ACC112 (cell line): ENCODE results near the gene CPAMD8.
"Not testable (repeated sequence)": the region's sequence is repeated elsewhere in the genome, so short reads cannot be mapped to it uniquely, and the experiment has no call there.

ENCODE experiments used
- H2AFZ ChIP-seq: fragments of 200-600 bp; sonication (generic); one replicate; pipeline ENCODE4 v1.6.0; 2017; ENCODE audit warnings: antibody characterized with exemption, low read length; ENCODE audit not compliant: unreplicated experiment
- H3K27ac ChIP-seq: fragments of 200-600 bp; sonication (generic); 2 replicates; pipeline ENCODE4 v1.5.1; 2014; ENCODE audit warnings: low read depth, mild to moderate bottlenecking, antibody characterized with exemption, low read length, moderate library complexity
- H3K27me3 ChIP-seq: fragments of 200-600 bp; sonication (generic); 2 replicates; pipeline ENCODE4 v1.6.1; 2014; ENCODE audit warnings: mild to moderate bottlenecking, antibody characterized with exemption, low read length, moderate library complexity, mixed read lengths; ENCODE audit not compliant: insufficient read depth
- H3K36me3 ChIP-seq: fragments of 200-600 bp; sonication (generic); 2 replicates; pipeline ENCODE4 v1.6.1; 2016; ENCODE audit warnings: mild to moderate bottlenecking, antibody characterized with exemption, low read length, moderate library complexity, mixed read lengths; ENCODE audit not compliant: insufficient read depth
- H3K4me1 ChIP-seq: fragments of 200-600 bp; sonication (generic); one replicate; pipeline ENCODE4 v1.6.1; 2016; ENCODE audit warnings: low read length, mixed read lengths; ENCODE audit not compliant: insufficient read depth, unreplicated experiment, control insufficient read depth
- H3K4me3 ChIP-seq: fragments of 200-600 bp; sonication (generic); 2 replicates; pipeline ENCODE4 v1.5.1; 2014; ENCODE audit warnings: mild to moderate bottlenecking, low read depth, low read length
- H3K79me2 ChIP-seq: fragments of 200-600 bp; sonication (generic); one replicate; pipeline ENCODE4 v1.6.0; 2016; ENCODE audit warnings: low read length; ENCODE audit not compliant: control insufficient read depth, unreplicated experiment, insufficient read depth

Gene CPAMD8

GRCh38 chr19:16885166-16885565 lies 141.4 kb downstream of the CPAMD8 start:
- Histone ChIP-seq H3K4me3 (no peak overlapping the region), H3K27ac (peak overlapping the region; percentile 74; the same call in 1 of the 2 replicates), H2AFZ (no peak overlapping the region), H3K4me1 (peaks cover 6% of the 10 kb centered on the region), H3K36me3 (no peaks in the 10 kb centered on the region), H3K79me2 (no peaks in the 10 kb centered on the region), H3K27me3 (no peaks in the 10 kb centered on the region)

GRCh38 chr19:16883522-16883921 lies 143.1 kb downstream of the CPAMD8 start:
- Histone ChIP-seq H2AFZ (no peak overlapping the region), H3K36me3 (no peaks in the 10 kb centered on the region), H3K4me3 (no peak overlapping the region), H3K79me2 (no peaks in the 10 kb centered on the region), H3K4me1 (peaks cover 6% of the 10 kb centered on the region), H3K27ac (no peak overlapping the region), H3K27me3 (no peaks in the 10 kb centered on the region)

DNA sequence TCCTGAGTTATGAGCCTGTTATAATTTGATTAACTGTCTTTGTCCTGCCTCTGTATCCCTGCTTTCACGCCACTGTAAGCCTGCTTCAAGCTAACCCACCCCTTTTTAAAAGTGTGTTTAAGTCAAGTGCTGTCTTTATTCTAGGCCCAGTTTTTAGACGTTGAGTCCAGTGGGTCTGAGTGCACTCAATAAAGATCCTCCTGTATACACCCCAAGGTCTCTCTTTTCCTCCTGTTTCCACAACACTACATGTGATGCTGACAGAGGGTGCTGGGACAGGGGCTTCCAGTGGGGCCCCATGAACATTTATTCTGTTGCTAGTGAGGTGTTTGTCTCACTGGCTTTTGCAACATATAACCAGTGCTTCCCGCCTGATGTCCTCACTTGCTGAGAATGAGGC lies 144.5 kb downstream of the CPAMD8 start:
- Histone ChIP-seq H3K36me3 (no peaks in the 10 kb centered on the region), H3K79me2 (no peaks in the 10 kb centered on the region), H2AFZ (no peak overlapping the region), H3K4me1 (peaks cover 6% of the 10 kb centered on the region), H3K27ac (no peak overlapping the region), H3K27me3 (no peaks in the 10 kb centered on the region), H3K4me3 (no peak overlapping the region)

GRCh38 chr19:16880884-16881554 lies 145.6 kb downstream of the CPAMD8 start:
- Histone ChIP-seq H2AFZ (no peak overlapping the region), H3K36me3 (no peaks in the 10 kb centered on the region), H3K4me3 (no peak overlapping the region), H3K79me2 (no peaks in the 10 kb centered on the region), H3K27ac (no peak overlapping the region), H3K4me1 (peaks cover 2% of the 10 kb centered on the region), H3K27me3 (no peaks in the 10 kb centered on the region)

- Histone ChIP-seq H3K27me3 (no peaks in the 10 kb centered on the region), H3K4me3 (no peak overlapping the region), H3K27ac (no peak overlapping the region), H3K79me2 (peaks cover 10% of the 10 kb centered on the region), H3K36me3 (peaks cover 4% of the 10 kb centered on the region; the same call in 1 of the 2 replicates), H2AFZ (no peak overlapping the region), H3K4me1 (no peaks in the 10 kb centered on the region)
Observed at GRCh38 chr19:16878181-16878965, 148.2 kb downstream of the CPAMD8 start.

DNA sequence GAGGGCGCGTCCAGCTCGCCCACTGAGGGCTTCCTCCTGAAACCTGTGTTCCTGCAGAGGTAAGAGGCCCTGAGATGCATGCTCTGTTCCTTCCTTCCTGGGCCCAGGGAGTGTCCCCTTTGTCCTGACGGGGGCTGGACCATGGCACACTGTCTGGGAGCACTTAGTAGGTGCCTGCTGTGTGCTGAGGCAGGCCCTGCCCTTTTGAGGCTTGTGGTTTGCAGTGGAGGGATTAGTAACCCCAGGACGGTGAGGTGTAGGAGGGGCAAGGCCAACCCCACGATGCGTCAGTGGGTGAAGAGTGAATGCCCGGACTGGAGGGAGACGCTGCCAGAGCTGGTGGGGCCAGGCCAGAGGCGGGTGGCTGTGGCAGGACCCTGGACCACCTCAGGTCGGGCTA lies 149.0 kb downstream of the CPAMD8 start:
- Histone ChIP-seq H2AFZ (no peak overlapping the region), H3K27ac (no peak overlapping the region), H3K79me2 (peaks cover 10% of the 10 kb centered on the region), H3K27me3 (no peaks in the 10 kb centered on the region), H3K4me3 (no peak overlapping the region), H3K36me3 (peaks cover 4% of the 10 kb centered on the region; the same call in 1 of the 2 replicates), H3K4me1 (no peaks in the 10 kb centered on the region)

DNA sequence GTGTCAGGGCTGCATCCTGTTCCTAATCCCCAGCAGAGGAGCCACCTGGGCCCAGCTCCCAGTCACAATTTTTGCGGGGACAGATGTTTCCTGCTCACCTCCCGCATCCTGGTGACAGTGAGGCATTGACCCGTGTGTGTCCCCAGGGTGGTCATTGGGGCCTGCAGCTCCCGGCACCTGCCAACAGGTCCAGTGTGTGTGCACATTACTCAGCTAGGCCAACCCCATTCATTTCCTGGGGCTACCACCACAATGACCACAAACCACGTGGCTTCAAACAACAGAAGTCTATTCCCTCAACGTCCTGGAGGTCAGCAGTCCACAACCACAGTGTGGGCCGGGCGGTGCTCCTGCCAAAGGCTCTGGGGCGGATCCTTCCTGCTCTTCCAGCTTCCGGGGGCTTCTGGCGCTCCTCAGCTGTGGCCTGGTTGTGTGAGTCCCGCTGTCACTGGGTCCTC lies 149.7 kb downstream of the CPAMD8 start:
- Histone ChIP-seq H2AFZ (no peak overlapping the region), H3K36me3 (peaks cover 4% of the 10 kb centered on the region; the same call in 1 of the 2 replicates), H3K79me2 (peaks cover 10% of the 10 kb centered on the region), H3K27me3 (no peaks in the 10 kb centered on the region), H3K27ac (no peak overlapping the region), H3K4me1 (no peaks in the 10 kb centered on the region), H3K4me3 (no peak overlapping the region)

- H3K4me3 ChIP-seq: no peak overlapping the region
- peaks cover 10% of the 10 kb centered on the region for H3K79me2 ChIP-seq
- H3K27me3 ChIP-seq: no peaks in the 10 kb centered on the region
- H3K4me1 ChIP-seq: no peaks in the 10 kb centered on the region
- no peak overlapping the region for H2AFZ ChIP-seq
- peaks cover 13% of the 10 kb centered on the region for H3K36me3 ChIP-seq
- H3K27ac ChIP-seq: no peak overlapping the region
Observed at GRCh38 chr19:16875584-16876555, 150.7 kb downstream of the CPAMD8 start.

DNA sequence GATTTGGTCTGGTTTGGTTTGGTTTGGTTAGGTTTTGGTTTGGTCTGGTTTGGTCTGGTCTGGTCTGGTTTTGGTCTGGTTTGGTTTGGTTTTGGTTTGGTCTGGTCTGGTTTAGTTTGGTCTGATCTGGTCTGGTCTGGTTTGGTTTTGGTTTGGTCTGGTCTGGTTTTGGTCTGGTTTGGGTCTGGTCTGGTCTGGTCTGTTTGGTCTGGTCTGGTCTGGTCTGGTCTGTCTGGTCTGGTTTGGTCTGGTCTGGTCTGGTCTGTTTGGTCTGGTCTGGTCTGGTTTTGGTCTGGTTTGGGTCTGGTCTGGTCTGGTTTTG lies 151.7 kb downstream of the CPAMD8 start:
- H3K4me1 ChIP-seq: not testable (repeated sequence)
- peak overlapping the region; percentile 61 for H3K27ac ChIP-seq

DNA sequence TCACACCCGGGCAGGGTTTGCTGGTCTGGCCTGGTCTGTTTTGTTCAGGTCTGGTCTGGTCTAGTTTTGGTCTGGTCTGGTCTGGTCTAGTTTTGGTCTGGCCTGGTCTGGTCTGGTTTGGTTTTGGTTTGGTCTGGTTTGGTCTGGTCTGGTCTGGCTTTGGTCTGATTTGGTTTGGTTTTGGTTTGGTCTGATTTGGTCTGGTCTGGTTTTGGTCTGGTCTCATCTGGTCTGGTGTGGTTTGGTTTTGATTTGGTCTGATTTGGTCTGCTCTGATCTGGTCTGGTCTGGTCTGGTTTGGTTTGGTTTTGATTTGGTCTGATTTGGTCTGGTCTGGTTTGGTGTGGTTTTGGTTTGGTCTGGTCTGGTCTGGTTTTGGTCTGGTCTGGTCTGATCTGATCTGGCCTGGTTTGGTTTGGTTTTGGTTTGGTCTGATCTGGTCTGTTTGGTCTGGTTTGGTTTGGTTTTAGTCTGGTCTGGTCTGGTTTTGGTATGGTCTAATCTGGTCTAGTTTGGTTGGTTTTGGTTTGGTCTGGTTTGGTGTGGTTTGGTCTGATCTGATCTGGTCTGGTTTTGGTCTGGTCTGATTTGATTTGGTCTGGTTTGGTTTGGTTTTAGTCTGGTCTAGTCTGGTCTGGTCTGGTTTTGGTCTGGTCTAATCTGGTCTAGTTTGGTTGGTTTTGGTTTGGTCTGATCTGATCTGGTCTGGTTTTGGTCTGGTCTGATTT lies 152.2 kb downstream of the CPAMD8 start:
- peaks cover 13% of the 10 kb centered on the region for H3K36me3 ChIP-seq
- H3K27ac ChIP-seq: peak overlapping the region; percentile 61
- H3K4me1 ChIP-seq: no peaks in the 10 kb centered on the region
- H3K4me3 ChIP-seq: no peak overlapping the region
- no peaks in the 10 kb centered on the region for H3K27me3 ChIP-seq
- H2AFZ ChIP-seq: no peak overlapping the region
- H3K79me2 ChIP-seq: peaks cover 10% of the 10 kb centered on the region

More for the DNA sequence above, 151.7 kb downstream of the CPAMD8 start:
- Histone ChIP-seq H3K79me2 (peaks cover 10% of the 10 kb centered on the region), H3K36me3 (peaks cover 13% of the 10 kb centered on the region)
- not testable (repeated sequence) for H3K27me3 ChIP-seq, H2AFZ ChIP-seq, H3K4me3 ChIP-seq
